Effector CD8-positive, alpha-beta T cell (primary cell): ENCODE results near the gene HORMAD1.
"Not testable (repeated sequence)": the region's sequence is repeated elsewhere in the genome, so short reads cannot be mapped to it uniquely, and the experiment has no call there.

ENCODE experiments used
- DNase-seq: peaks from one replicate; lab custom pipeline; 2025; lab: John Stamatoyannopoulos, UW

Gene HORMAD1

GRCh38 chr1:150696995-150697927 lies 23.4 kb downstream of the HORMAD1 start, which contains the start of gene GOLPH3L:
TSS of gene GOLPH3L (minus strand) at chr1:150697154. CDS start at chr1:150694838, 2,316 bp downstream.
- DNase-seq = peak; percentile 86

- no peak for DNase-seq
These were observed 24.1 kb downstream of the HORMAD1 start for GRCh38 chr1:150696590-150696989.

GRCh38 chr1:150696162-150696561 lies 24.5 kb downstream of the HORMAD1 start:
- no peak for DNase-seq

- no peak for DNase-seq
These were observed 25.1 kb downstream of the HORMAD1 start for GRCh38 chr1:150695561-150695960.

GRCh38 chr1:150692720-150693119 lies 28.0 kb downstream of the HORMAD1 start:
- DNase-seq = no peak

- no peak for DNase-seq
These were observed 31.9 kb downstream of the HORMAD1 start for GRCh38 chr1:150688763-150689162.

- no peak for DNase-seq
These were observed 34.4 kb downstream of the HORMAD1 start for GRCh38 chr1:150686275-150686674.

GRCh38 chr1:150683914-150684313 lies 36.8 kb downstream of the HORMAD1 start:
- DNase-seq = no peak

- no peak for DNase-seq
These were observed 41.7 kb downstream of the HORMAD1 start for GRCh38 chr1:150678988-150679387.

- no peak for DNase-seq
These were observed 45.8 kb downstream of the HORMAD1 start for GRCh38 chr1:150674881-150675280.

- DNase-seq = no peak
These were observed 57.4 kb downstream of the HORMAD1 start for GRCh38 chr1:150663321-150663720.

- DNase-seq = no peak
These were observed 57.9 kb downstream of the HORMAD1 start for GRCh38 chr1:150662811-150663210.

- DNase-seq = no peak
These were observed 59.5 kb downstream of the HORMAD1 start for GRCh38 chr1:150661156-150661555.

GRCh38 chr1:150660584-150660983 lies 60.1 kb downstream of the HORMAD1 start:
- no peak for DNase-seq

- DNase-seq = not testable (repeated sequence)
These were observed 63.6 kb downstream of the HORMAD1 start for GRCh38 chr1:150657064-150657463.

- DNase-seq = not testable (repeated sequence)
These were observed 66.1 kb downstream of the HORMAD1 start for GRCh38 chr1:150654635-150655034.

GRCh38 chr1:150650193-150650592 lies 70.5 kb downstream of the HORMAD1 start:
- DNase-seq = no peak

- no peak for DNase-seq
These were observed 71.1 kb downstream of the HORMAD1 start for GRCh38 chr1:150649441-150650075.
